Measurements from ENCODE around the gene PCBP3.
"Not testable (repeated sequence)": the region's sequence is repeated elsewhere in the genome, so short reads cannot be mapped to it uniquely, and the experiment has no call there.

The PCBP3 gene

DNA sequence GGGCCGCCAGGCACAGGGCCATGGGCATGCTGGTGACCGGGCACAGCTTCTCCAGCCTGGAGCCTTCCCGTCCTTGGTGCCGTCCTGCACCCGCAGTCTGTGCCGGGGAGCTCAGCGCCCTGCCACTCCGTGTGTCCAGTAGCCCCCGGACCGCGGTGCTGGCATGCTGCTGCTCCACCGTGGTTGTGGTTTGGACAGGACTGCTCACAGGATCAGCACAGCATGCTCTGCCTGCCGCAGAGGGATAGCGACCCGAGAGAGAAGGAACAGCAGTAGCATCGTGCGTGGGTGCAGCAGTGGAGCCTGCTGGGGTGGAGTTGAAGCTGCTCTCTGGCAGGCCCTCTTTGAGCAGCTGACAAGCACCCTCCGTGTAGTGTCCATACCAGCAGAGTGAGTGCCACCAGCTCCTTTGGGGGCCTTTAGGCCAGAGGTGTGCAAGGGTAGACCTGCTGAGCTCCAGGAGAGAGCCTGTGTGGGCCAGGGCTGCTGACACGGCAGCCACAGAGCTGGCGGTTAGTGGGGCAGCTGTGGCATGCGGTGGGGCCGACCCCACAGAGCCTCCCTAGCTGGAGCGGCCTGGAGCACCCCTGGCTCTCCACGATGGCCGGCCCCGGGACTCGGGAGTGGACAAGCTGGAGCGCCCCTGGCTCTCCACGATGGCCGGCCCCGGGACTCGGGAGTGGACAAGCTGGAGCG lies 6.4 kb upstream of the PCBP3 start:
- no peak for DNase-seq

DNA sequence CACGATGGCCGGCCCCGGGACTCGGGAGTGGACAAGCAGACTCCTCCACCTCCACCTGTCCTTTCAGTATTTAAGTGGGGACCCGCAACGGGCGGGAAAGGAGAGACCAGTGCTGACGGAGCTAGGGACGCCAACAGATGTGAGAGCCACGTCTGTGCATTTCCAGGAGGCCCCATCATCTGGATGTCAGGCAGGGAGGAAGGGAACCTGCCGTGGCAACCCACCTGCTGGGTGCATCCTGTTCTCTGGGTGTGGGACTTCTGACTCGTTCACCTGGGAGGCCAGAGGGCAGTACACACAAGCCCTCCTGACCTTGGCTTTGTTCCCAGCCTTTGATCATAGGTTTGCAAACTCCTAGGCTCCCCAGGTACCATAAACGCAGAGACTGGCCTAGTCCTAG lies 5.6 kb upstream of the PCBP3 start:
- no peak for DNase-seq

- DNase-seq, result no peak
Measured at GRCh38 chr21:45638707-45639106, 4.8 kb upstream of the PCBP3 start.

GRCh38 chr21:45639206-45640000 lies 4.1 kb upstream of the PCBP3 start:
- DNase-seq, result no peak

- DNase-seq, result no peak
Measured at GRCh38 chr21:45640001-45640887, 3.3 kb upstream of the PCBP3 start.

DNA sequence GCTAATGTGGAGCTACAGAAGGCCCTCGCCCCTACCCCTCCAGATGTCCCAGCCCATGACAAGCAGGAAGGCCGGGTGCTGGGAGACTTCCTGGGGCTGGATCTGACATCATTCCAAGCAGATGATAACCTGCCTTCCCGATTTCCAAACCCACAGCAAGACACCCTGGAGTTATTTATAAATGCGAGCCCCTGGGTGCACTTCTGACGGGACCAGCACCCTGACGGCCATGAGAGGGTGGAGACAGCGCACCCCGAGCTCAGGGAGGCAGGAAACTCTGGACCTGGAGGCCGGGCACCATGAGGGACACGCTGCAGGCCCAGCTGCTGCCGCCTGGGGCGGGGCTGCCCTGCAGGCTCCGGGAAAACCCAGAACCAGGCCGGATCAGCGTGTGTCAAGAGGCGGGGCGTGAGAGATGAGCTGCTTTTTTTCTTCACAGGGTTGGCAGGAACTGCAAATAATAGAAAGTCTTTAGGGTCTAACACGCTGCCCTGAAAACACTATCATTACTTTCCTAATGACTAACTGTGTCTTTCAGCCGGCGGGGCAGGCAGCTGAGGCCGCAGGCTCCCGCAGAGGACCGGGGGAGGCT lies 2.5 kb upstream of the PCBP3 start:
- no peak for DNase-seq

- no peak for DNase-seq
Measured at GRCh38 chr21:45641480-45642035, 2.0 kb upstream of the PCBP3 start.

GRCh38 chr21:45642122-45642813 lies 1.3 kb upstream of the PCBP3 start:
- no peak for DNase-seq

DNA sequence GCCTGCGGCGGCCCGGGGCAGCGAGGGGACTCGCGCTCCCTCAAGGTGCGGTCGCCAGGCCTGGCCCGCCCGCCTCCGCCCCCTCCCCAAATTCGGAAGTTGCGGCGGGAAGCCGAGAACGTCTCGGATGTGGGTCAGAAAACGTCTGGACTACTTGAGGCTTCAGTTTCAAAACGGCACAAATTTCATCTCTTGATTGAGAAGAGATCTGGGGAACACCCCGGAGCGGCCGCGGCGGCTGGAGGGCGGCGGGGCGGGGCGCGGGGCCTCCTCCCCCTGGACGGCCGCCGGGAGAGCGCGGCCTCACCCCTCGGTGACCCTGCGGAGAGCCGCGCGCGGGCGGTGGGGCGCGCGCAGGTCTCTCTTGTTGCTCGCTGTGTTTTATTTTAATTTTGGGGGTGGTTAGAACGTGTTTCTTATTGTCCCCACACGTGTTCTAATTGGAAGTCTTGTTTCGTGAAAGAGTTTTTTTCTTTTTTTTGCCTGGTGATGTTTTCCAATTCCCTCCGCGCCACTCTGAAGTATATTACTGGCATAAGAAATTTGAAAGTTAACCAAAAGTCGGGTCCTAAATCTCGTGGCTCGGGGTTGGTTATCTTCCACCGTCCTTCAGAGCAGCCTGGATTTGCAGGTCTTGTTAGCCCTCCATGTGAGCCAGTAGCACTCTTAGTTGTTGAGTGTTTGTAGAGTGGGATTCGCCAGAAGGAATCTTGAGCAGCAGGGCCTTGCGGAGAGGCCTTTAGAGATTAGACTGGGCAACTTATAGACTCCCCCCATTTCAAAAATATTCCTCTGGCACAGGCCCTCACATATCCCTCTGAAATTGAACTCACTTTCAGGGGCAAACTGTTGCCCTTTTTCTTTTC lies 749 bp downstream of the PCBP3 start:
- DNase-seq, result no peak

DNA sequence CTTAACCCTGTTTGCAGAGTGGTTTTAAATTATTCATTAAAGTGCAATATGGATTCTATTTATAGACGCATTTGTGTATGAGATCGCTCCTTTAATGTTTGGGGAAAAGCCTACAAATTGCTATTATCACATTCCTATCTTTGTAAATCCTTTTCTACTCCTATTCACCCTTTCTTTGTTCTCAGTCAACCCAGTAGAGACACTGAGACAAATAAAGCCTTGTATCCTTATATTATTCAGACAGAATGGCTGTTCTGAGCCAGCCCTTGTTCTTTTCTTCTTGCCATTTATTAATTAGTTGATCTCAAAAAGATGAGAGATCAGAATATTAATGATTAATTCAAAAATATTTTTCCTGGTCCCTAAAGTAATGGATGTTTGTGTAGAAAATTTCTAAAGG lies 8.4 kb downstream of the PCBP3 start:
- DNase-seq, result no peak

- no peak for DNase-seq
Measured at GRCh38 chr21:45655124-45655523, 11.6 kb downstream of the PCBP3 start.

- DNase-seq, result not testable (repeated sequence)
Measured at GRCh38 chr21:45656114-45656513, 12.6 kb downstream of the PCBP3 start.

GRCh38 chr21:45661913-45662622 lies 18.5 kb downstream of the PCBP3 start:
- not testable (repeated sequence) for DNase-seq

DNA sequence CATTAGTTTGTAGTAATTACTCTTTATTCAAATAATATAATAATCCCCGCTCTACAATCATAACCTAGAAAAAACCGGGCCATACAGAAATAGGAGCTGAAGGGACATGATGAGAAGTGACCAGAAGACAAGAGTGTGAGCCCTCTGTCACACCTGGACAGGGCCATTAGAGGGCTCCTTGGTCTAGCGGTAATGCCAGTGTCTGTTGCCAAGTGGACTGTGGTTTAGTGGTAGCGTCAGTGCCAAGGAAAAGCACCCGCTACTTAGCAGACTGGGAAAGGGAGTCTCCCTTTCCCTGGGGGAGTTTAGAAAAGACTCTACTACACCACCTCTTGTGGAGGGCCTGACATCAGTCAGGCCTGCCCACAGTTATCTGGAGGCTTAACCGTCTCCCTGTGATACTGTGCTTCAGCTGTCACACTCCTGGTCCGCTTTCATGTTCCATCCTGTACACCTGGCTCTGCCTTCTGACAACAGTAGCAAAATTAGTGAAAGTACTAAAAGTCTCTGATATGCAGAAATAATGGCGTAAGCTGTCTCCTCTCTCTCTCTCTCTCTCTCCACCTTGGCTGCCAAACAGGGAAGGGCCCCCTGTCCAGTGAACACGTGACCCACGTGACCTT lies 19.2 kb downstream of the PCBP3 start:
- DNase-seq, result not testable (repeated sequence)

GRCh38 chr21:45669382-45669781 lies 25.9 kb downstream of the PCBP3 start:
- DNase-seq, result no peak

DNA sequence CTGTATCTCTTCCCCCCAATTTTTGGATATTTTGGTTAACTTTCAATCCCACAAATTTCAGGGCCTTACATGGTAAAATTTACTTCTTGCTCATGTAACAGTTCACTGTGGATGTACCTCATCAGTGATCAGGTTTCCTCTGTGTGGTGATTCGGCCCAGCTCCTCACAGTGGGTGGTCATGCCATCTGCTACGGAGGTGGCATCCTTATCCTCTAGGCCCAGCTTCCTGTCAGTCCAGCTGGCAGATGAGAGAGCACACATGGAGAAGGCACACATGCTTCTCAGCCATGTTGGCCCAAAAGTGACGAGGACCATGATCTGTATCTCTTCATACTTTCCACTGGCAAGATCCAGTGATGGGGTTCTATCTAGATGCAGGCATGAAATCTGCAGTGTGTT lies 27.2 kb downstream of the PCBP3 start:
- no peak for DNase-seq

- DNase-seq, result not testable (repeated sequence)
Measured at GRCh38 chr21:45678790-45679189, 35.3 kb downstream of the PCBP3 start.

DNA sequence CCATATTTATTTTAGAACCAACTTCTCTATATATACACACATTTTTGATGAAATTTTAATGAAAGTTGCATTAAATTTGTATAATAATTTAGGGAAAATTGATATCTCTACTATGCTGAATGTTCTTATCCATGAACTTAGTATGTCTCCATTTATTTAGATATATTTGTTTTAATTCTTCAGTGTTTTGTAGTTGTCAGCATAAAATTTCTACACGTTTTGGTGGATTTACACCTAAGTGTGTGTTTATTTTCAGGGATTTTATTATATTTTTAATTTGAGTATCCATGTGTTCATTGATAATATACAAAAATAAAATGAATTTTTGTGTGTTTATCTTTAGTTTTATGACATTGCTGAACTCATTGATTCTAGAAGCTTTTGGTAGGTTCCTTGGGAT lies 36.7 kb downstream of the PCBP3 start:
- no peak for DNase-seq

DNA sequence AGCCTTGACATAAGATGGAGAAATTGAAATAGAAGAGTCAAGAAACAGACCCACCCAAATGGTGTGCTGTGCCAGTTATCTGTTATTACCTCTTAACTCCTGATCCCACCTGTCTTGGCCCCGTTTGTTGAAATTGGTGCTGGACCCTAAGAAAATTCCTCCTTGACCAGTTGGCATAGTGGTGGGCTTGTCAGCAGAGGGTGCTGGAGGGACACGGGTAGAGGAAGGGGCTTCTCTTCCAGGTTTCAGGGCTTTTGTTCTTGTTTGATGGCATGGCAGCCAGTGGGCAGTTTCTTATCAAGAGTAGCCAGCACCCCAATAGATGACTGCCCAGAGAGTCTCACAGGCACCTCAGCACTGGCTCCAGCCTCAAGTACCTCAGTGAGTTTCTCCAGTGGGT lies 51.6 kb downstream of the PCBP3 start:
- no peak for DNase-seq
